Measurements from ENCODE around the gene CLSTN2.

DNA sequence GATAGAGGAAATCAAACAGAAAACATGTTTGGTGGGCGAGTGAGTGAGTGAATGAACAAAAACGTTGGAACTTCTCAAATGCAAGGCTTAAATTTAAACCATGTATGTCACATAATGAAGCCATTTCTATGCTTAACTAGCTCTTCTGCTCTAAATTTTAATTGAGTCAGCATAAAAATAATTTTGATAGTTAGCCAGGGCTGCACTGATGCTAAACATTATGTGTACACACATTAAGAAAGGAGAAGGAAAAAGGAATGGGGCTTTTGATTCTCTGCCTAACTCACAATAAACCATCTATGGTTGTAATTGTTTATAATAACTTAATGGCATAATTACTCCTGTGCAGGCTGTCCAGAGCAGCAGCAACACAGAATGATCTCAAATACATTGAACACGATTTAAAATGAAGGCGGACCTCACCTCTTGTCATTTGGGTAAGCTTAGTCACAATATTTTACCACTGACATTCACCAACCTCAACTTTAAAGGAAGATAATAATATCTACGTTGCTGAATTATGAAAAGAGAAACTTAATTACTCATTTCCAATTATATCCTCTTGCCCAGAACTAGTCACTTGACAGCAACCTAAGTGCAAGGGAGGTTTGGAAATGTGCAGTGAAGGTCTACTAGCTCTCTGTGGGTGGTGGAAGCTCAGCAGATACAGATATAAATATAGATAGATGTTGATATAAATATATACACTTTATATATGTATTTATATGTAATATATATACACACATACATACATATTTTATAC lies 424.4 kb downstream of the CLSTN2 start:
- TF ChIP-seq, protein P1, sequence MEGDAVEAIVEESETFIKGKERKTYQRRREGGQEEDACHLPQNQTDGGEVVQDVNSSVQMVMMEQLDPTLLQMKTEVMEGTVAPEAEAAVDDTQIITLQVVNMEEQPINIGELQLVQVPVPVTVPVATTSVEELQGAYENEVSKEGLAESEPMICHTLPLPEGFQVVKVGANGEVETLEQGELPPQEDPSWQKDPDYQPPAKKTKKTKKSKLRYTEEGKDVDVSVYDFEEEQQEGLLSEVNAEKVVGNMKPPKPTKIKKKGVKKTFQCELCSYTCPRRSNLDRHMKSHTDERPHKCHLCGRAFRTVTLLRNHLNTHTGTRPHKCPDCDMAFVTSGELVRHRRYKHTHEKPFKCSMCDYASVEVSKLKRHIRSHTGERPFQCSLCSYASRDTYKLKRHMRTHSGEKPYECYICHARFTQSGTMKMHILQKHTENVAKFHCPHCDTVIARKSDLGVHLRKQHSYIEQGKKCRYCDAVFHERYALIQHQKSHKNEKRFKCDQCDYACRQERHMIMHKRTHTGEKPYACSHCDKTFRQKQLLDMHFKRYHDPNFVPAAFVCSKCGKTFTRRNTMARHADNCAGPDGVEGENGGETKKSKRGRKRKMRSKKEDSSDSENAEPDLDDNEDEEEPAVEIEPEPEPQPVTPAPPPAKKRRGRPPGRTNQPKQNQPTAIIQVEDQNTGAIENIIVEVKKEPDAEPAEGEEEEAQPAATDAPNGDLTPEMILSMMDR (IDR thresholded peaks at IDR 0.05), result no peak
- TF ChIP-seq EP300 (IDR thresholded peaks at IDR 0.05), result no peak
